CD4-positive, alpha-beta memory T cell (primary cell): ENCODE measurements around the gene FBXO24. TPM values are rescaled to one million over a fixed set of nuclear protein-coding genes. Genes with fewer than 3 reads are reported as not detected.

Experiments
- CTCF ChIA-PET: fragments of 350-600 bp; sonication (Branson Sonifier 250); formaldehyde crosslinking; loops from one replicate; lab custom pipeline; 2021; ENCODE audit warnings: inconsistent platforms; ENCODE audit not compliant: partially characterized antibody; lab: Charles Lee
- POLR2A ChIA-PET: fragments of 350-600 bp; sonication (Branson Sonifier 250); formaldehyde crosslinking; loops from one replicate; lab custom pipeline; 2021; ENCODE audit not compliant: partially characterized antibody; lab: Charles Lee
- DNase-seq, 5 donors: peaks; one replicate each; pipeline versions ENCODE4 v3.0.0 to v3.0.0-alpha.2; 2020 to 2022; ENCODE audit warnings: mixed read lengths in 1 of 5
- H3K27ac ChIP-seq: one replicate; pipeline ENCODE4 v1.7.0; 2013; ENCODE audit warnings: low read depth, low read length
- H3K27me3 ChIP-seq: 2 replicates; pipeline ENCODE4 v1.7.0; 2013; ENCODE audit warnings: mild to moderate bottlenecking, low read length, moderate library complexity; ENCODE audit not compliant: insufficient read depth
- H3K36me3 ChIP-seq: 2 replicates; pipeline ENCODE4 v1.7.0; 2013; ENCODE audit warnings: mild to moderate bottlenecking, low read length, moderate library complexity; ENCODE audit not compliant: insufficient read depth
- H3K4me1 ChIP-seq: 2 replicates; pipeline ENCODE4 v1.7.0; 2013; ENCODE audit warnings: mild to moderate bottlenecking, low read length, moderate library complexity; ENCODE audit not compliant: insufficient read depth
- H3K4me3 ChIP-seq, 2 donors: one replicate each; pipeline ENCODE4 v1.7.0; 2013; ENCODE audit warnings: low read length in 2 of 2, mild to moderate bottlenecking in 1 of 2
- H3K9me3 ChIP-seq, 2 donors: one replicate each; pipeline ENCODE4 v1.7.0; 2013; ENCODE audit warnings: low read length in 2 of 2, control low read depth in 1 of 2; ENCODE audit not compliant: control insufficient read depth in 1 of 2
- H3K27ac Mint-ChIP-seq, 7 donors: one replicate each; pipeline ENCODE4 v1.8.0; 2020 to 2021; ENCODE audit warnings: mixed read lengths in 7 of 7, mild to moderate bottlenecking in 6 of 7, inconsistent platforms in 3 of 7, moderate library complexity in 3 of 7
- H3K27me3 Mint-ChIP-seq, 2 donors: one replicate each; pipeline ENCODE4 v1.8.0; 2020 to 2021; ENCODE audit warnings: mixed read lengths in 2 of 2
- H3K36me3 Mint-ChIP-seq, 2 donors: one replicate each; pipeline ENCODE4 v1.8.0; 2020 to 2021; ENCODE audit warnings: mixed read lengths in 2 of 2, inconsistent platforms in 1 of 2, mild to moderate bottlenecking in 1 of 2
- H3K4me1 Mint-ChIP-seq, 4 donors: one replicate each; pipeline ENCODE4 v1.8.0; 2020 to 2021; ENCODE audit warnings: mixed read lengths in 4 of 4, mild to moderate bottlenecking in 1 of 4
- H3K4me3 Mint-ChIP-seq, 8 donors: one replicate each; pipeline ENCODE4 v1.8.0; 2020 to 2021; ENCODE audit warnings: mixed read lengths in 8 of 8, mild to moderate bottlenecking in 7 of 8, moderate library complexity in 6 of 8, inconsistent platforms in 3 of 8
- H3K9me3 Mint-ChIP-seq, 8 donors: one replicate each; pipeline ENCODE4 v1.8.0; 2020 to 2021; ENCODE audit warnings: mixed read lengths in 8 of 8, mild to moderate bottlenecking in 5 of 8, inconsistent platforms in 3 of 8, moderate library complexity in 1 of 8
- intact Hi-C: fragments of 100-400 bp; cut with micrococcal nuclease; formaldehyde crosslinking; loops from one replicate; pipeline ENCODE4 v1.15.1; 2023
- polyA plus RNA-seq, 2 donors: library from polyadenylated mRNA; unstranded; fragments of 300-500 nt; fragmentation: Illumina TruSeq; gene quantifications; one replicate each; pipeline ENCODE4 v1.2.3, GENCODE V29; 2021
- total RNA-seq, 2 experiments: library from RNA; stranded (reverse); gene quantifications; one replicate each; pipeline ENCODE4 v1.2.3, GENCODE V29; 2021

FBXO24 gene
- total and polyA plus RNA-seq, 4 experiments from 2014 or later = 0.36 to 2.1 (median 1.2) TPM

DNA sequence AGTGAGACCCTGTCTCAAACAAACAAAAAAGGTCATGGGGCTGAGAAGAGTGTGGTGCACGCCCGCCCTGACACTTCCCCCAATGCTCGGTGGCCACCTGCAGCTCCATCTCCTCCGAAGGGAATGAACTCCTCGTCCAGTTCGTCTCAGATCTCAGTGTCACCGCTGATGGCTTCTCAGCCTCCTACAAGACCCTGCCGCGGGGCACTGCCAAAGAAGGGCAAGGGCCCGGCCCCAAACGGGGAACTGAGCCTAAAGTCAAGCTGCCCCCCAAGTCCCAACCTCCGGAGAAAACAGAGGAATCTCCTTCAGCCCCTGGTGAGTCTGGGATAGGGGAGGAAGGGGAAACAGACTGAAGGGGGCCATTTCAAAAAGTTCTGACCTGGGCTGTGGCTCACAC is 20.2 kb downstream of the FBXO24 start:
- ChIA-PET POLR2A (interaction anchor here (0.7 to 15.5 kb wide), 7 partner anchors 22 to 177 kb away, joined by 3 to 177 read pairs (median 11); partner anchors contain the start of genes FBXO24, LRCH4, MEPCE and POP7), CTCF (interaction anchor here (0.8 to 4.8 kb wide), 9 partner anchors 9 to 231 kb away, joined by 3 to 19 read pairs (median 6); no protein-coding TSS in a partner anchor)
- no peaks in the 10 kb centered on the region for H3K9me3 Mint-ChIP-seq
- H3K4me1 ChIP-seq = peaks cover 21% of the 10 kb centered on the region
- intact Hi-C loops = no loop called here
- H3K36me3 Mint-ChIP-seq = no peaks in the 10 kb centered on the region
- no peak overlapping the region for H3K4me3 ChIP-seq
- H3K27ac Mint-ChIP-seq = peak overlapping the region in 2 of 7 donors; percentile 59 to 68
- peaks cover 11 to 35% (median 20%) of the 10 kb centered on the region in 4 donors for H3K4me1 Mint-ChIP-seq
- no peak for DNase-seq
- no peak overlapping the region for H3K27ac ChIP-seq
- peak overlapping the region in 7 of 8 donors; percentile 29 to 89 (median 76) for H3K4me3 Mint-ChIP-seq
- no peaks in the 10 kb centered on the region for H3K27me3 Mint-ChIP-seq
- no peaks in the 10 kb centered on the region for H3K36me3 ChIP-seq
- no peaks in the 10 kb centered on the region for H3K9me3 ChIP-seq
- H3K27me3 ChIP-seq = no peaks in the 10 kb centered on the region

DNA sequence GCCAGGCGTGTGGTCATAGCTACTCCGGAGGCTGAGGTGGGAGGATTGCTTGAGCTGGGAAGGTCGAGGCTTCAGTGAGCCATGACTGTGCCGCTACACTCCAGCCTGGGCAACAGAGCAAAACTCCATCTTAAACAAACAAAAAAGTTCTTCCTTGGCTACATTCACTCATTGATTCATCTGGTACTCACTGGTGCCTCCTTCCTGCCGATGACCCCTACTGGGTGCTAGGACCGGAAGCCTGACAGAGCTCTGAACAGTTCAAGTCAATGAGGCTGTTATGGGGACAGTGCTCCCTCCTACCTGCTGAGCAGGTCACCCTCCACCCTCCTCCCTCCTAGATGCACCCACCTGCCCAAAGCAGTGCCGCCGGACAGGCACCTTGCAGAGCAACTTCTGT is 21.0 kb downstream of the FBXO24 start:
- Mint-ChIP-seq H3K36me3 (peaks cover 0 to 3% of the 10 kb centered on the region in 2 donors), H3K4me3 (peak overlapping the region in 5 of 8 donors; percentile 24 to 77 (median 44))
- intact Hi-C loops = no loop called here

DNA sequence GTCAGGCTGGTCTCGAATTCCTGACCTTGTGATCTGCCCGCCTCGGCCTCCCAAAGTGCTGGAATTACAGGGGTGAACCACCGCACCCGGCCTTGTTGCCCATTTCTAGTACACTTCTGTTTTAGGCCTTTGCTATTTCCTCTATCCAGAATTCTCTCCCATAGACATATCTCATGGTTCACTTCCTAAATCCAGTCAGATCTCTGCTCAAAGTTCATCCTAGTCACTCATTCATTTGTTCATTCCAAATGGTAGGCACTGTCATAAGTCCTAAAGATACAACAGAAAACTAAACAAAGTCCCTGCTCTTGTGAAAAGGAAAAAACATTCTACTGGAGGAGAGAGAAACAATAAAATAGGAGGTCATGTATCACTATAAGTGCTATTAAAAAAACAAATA is 23.8 kb downstream of the FBXO24 start:
- Histone ChIP-seq H3K36me3 (no peaks in the 10 kb centered on the region), H3K9me3 (no peaks in the 10 kb centered on the region), H3K27me3 (no peaks in the 10 kb centered on the region), H3K4me1 (peaks cover 26% of the 10 kb centered on the region), H3K4me3 (no peak overlapping the region), H3K27ac (no peak overlapping the region)
- no peak for DNase-seq
- Mint-ChIP-seq H3K4me3 (peak overlapping the region in 2 of 8 donors; percentile 40), H3K9me3 (peaks cover 0 to 2% (median 0%) of the 10 kb centered on the region in 8 donors), H3K4me1 (peaks cover 17 to 45% (median 30%) of the 10 kb centered on the region in 4 donors), H3K27me3 (no peaks in the 10 kb centered on the region), H3K27ac (peak overlapping the region in 4 of 7 donors; percentile 21 to 96 (median 75)), H3K36me3 (peaks cover 0 to 8% of the 10 kb centered on the region in 2 donors)
- intact Hi-C loops = no loop called here
- CTCF ChIA-PET = interaction anchor here (4.8 to 5.1 kb wide), 2 partner anchors 82 to 95 kb away, joined by 19 to 28 read pairs; partner anchors contain the start of gene POP7
- POLR2A ChIA-PET = no interaction called here

More for the DNA sequence above, 21.0 kb downstream of the FBXO24 start:
- peaks cover 13 to 40% (median 23%) of the 10 kb centered on the region in 4 donors for H3K4me1 Mint-ChIP-seq
- Histone ChIP-seq H3K27me3 (no peaks in the 10 kb centered on the region), H3K4me1 (peaks cover 21% of the 10 kb centered on the region), H3K9me3 (no peaks in the 10 kb centered on the region), H3K4me3 (no peak overlapping the region), H3K27ac (no peak overlapping the region), H3K36me3 (no peaks in the 10 kb centered on the region)
- H3K9me3 Mint-ChIP-seq = peaks cover 0 to 2% (median 0%) of the 10 kb centered on the region in 8 donors
- H3K27ac Mint-ChIP-seq = peak overlapping the region in 4 of 7 donors; percentile 13 to 77 (median 55)
- no peak for DNase-seq
- POLR2A ChIA-PET = interaction anchor here (1.1 to 15.5 kb wide), 3 partner anchors 22 to 69 kb away, joined by 3 to 177 read pairs (median 32); partner anchors contain the start of genes FBXO24 and LRCH4
- no peaks in the 10 kb centered on the region for H3K27me3 Mint-ChIP-seq
- CTCF ChIA-PET = interaction anchor here (1.0 to 4.8 kb wide), 3 partner anchors 18 to 231 kb away, joined by 3 to 19 read pairs (median 3); no protein-coding TSS in a partner anchor

GRCh38 chr7:100611983-100612729 is 26.0 kb downstream of the FBXO24 start, which contains the start of gene MOSPD3:
MOSPD3 (plus strand) TSS chr7:100612540; CDS start chr7:100612792, 252 bp downstream.
- Mint-ChIP-seq H3K9me3 (peaks cover 0 to 2% (median 0%) of the 10 kb centered on the region in 8 donors), H3K4me3 (peak within 1 kb of the TSS; percentile 96 to 100 (median 98)), H3K27me3 (no peaks in the 10 kb centered on the region), H3K36me3 (peaks cover 0 to 11% of the 10 kb centered on the region in 2 donors), H3K27ac (peak within 1 kb of the TSS; percentile 96 to 100 (median 100)), H3K4me1 (peaks cover 14 to 32% (median 24%) of the 10 kb centered on the region in 4 donors)
- H3K4me3 ChIP-seq = peak within 1 kb of the TSS; percentile 74 to 96
- DNase-seq = peak; percentile 98 to 99 (median 98)
- no peaks in the 10 kb centered on the region for H3K9me3 ChIP-seq
- no peaks in the 10 kb centered on the region for H3K36me3 ChIP-seq
- POLR2A ChIA-PET = interaction anchor here (0.6 to 5.2 kb wide), 36 partner anchors 9 to 485 kb away, joined by 3 to 103 read pairs (median 4); partner anchors contain the start of genes AGFG2, FBXO24, GIGYF1 and GNB2
- peak within 1 kb of the TSS; percentile 85 for H3K27ac ChIP-seq
- peaks cover 18% of the 10 kb centered on the region for H3K4me1 ChIP-seq
- CTCF ChIA-PET = interaction anchor here (0.7 to 5.1 kb wide), 15 partner anchors 8 to 481 kb away, joined by 3 to 52 read pairs (median 4); partner anchors contain the start of genes FBXO24, LRCH4 and POP7
- H3K27me3 ChIP-seq = no peaks in the 10 kb centered on the region
- intact Hi-C loops = loop anchor here (1.0 kb wide), 6 partner anchors 8 to 240 kb away; partner anchors contain the start of genes FBXO24, GNB2, LRCH4 and SLC12A9

DNA sequence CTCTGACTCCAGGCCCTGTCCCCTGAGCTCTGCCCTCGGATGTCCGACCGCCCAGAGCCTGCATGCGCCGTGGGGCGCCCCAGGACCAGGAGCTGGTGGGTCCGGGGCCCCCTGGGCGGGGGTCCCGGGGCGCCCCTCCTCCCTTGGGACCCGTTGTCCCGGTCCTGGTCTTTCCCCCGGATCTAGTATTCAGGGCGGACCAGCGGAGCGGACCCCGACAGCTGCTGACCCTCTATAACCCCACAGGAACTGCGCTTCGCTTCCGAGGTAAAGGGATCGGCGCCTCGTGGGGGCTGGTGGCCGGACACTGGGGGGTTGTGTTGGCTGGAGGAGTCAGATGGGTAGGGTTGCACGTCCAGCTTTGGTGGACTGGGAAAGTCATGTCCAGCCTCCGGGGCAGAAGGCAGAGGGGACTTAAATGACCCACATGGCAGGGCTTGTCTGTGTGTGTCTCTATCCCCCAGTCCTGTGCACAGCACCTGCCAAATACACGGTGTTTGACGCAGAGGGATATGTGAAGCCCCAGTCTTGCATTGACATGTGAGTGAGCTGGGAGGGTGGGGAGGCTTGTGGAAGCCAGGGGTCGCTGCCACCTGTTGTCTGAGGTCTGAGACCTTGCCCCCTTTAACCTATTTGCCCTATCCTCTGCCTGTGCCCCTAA is 26.7 kb downstream of the FBXO24 start:
- Mint-ChIP-seq H3K4me3 (peak overlapping the region; percentile 89 to 99 (median 91)), H3K4me1 (peaks cover 14 to 30% (median 21%) of the 10 kb centered on the region in 4 donors), H3K36me3 (peaks cover 0 to 11% of the 10 kb centered on the region in 2 donors), H3K27me3 (no peaks in the 10 kb centered on the region), H3K9me3 (peaks cover 0 to 2% (median 0%) of the 10 kb centered on the region in 8 donors), H3K27ac (peak overlapping the region in 5 of 7 donors; percentile 90 to 96 (median 92))
- Histone ChIP-seq H3K27me3 (no peaks in the 10 kb centered on the region), H3K27ac (peak overlapping the region; percentile 85), H3K4me1 (peaks cover 18% of the 10 kb centered on the region), H3K36me3 (no peaks in the 10 kb centered on the region), H3K4me3 (peak overlapping the region; percentile 74 to 96), H3K9me3 (no peaks in the 10 kb centered on the region)
- peak in 2 of 5 donors; percentile 21 to 31 for DNase-seq
- intact Hi-C loops = loop anchor here (1.0 kb wide), 6 partner anchors 9 to 239 kb away; partner anchors contain the start of genes FBXO24, GNB2, LRCH4 and SLC12A9
- ChIA-PET POLR2A (interaction anchor here (0.6 to 5.2 kb wide), 33 partner anchors 9 to 405 kb away, joined by 3 to 103 read pairs (median 5); partner anchors contain the start of genes AGFG2, FBXO24, GIGYF1 and GNB2), CTCF (interaction anchor here (0.7 to 5.1 kb wide), 15 partner anchors 9 to 482 kb away, joined by 3 to 52 read pairs (median 4); partner anchors contain the start of genes FBXO24, LRCH4 and POP7)
